Astrocyte (in vitro differentiated cells and primary cell): Measurements from ENCODE around the gene NDUFS7. TPM values are rescaled to one million over a fixed set of nuclear protein-coding genes. Genes with fewer than 3 reads are reported as not detected.

ENCODE experiments used
- total RNA-seq: library from RNA; stranded (reverse); gene quantifications from 2 replicates; pipeline ENCODE4 v1.2.1, GENCODE V29; 2021

NDUFS7 gene
- total RNA-seq, 1 donor from 2014 or later: 64.0 TPM

Other genes starting within 250 kb of the NDUFS7 start
- 39.3 and 43.2 TPM in 2 replicates for gene SBNO2, start 209.6 kb upstream of the NDUFS7 start, total RNA-seq
- 61.6 and 67.9 TPM in 2 replicates for gene STK11, start 178.1 kb upstream of the NDUFS7 start, total RNA-seq
- 18.8 and 19.8 TPM in 2 replicates for gene CBARP, start 145.9 kb upstream of the NDUFS7 start, total RNA-seq
- gene ATP5F1D, start 142.2 kb upstream of the NDUFS7 start, total RNA-seq: 154 and 170 TPM in 2 replicates
- 119 and 141 TPM in 2 replicates for gene MIDN, start 135.3 kb upstream of the NDUFS7 start, total RNA-seq
- 184 and 215 TPM in 2 replicates for gene CIRBP, start 114.6 kb upstream of the NDUFS7 start, total RNA-seq
- gene FAM174C, start 108.4 kb upstream of the NDUFS7 start, total RNA-seq: 50.5 and 50.8 TPM in 2 replicates
- 7.0 and 8.4 TPM in 2 replicates for gene EFNA2, start 98.0 kb upstream of the NDUFS7 start, total RNA-seq
- 34.1 and 35.9 TPM in 2 replicates for gene GAMT, start 17.6 kb downstream of the NDUFS7 start, total RNA-seq
- 94.7 and 108 TPM in 2 replicates for gene DAZAP1, start 23.7 kb downstream of the NDUFS7 start, total RNA-seq
- 973 and 1,045 TPM in 2 replicates for gene RPS15, start 54.5 kb downstream of the NDUFS7 start, total RNA-seq
- gene APC2, start 66.2 kb downstream of the NDUFS7 start, total RNA-seq: 5.5 and 7.1 TPM in 2 replicates
- 30.2 and 32.4 TPM in 2 replicates for gene C19orf25, start 95.3 kb downstream of the NDUFS7 start, total RNA-seq
- gene PCSK4, start 106.4 kb downstream of the NDUFS7 start, total RNA-seq: 2.7 and 3.9 TPM in 2 replicates
- 5.7 and 6.6 TPM in 2 replicates for gene REEP6, start 107.3 kb downstream of the NDUFS7 start, total RNA-seq
- gene ADAMTSL5, start 129.1 kb downstream of the NDUFS7 start, total RNA-seq: 4.7 and 5.5 TPM in 2 replicates
- gene PLK5, start 140.2 kb downstream of the NDUFS7 start, total RNA-seq: 0.09 TPM in 1 of 2 replicates, not detected in the other
- gene MEX3D, start 184.4 kb downstream of the NDUFS7 start, total RNA-seq: 51.8 and 52.1 TPM in 2 replicates
- 64.0 and 71.9 TPM in 2 replicates for gene MBD3, start 209.0 kb downstream of the NDUFS7 start, total RNA-seq
- gene UQCR11, start 221.6 kb downstream of the NDUFS7 start, total RNA-seq: 255 and 257 TPM in 2 replicates